H1 (cell line): Measurements from ENCODE around the gene COPA.

Experiments
- CHD1 ChIP-seq: IDR thresholded peaks from 2 replicates; pipeline ENCODE4 v1.6.1; 2012; ENCODE audit warnings: low read depth, low read length, improper control_type of control experiment
- EP300 ChIP-seq, 2 experiments: IDR thresholded peaks; 1 replicate in 1 of 2; 2 replicates in 1 of 2; pipeline ENCODE4 v1.6.1; 2011 to 2012; ENCODE audit warnings: low read depth in 2 of 2, low read length in 2 of 2, mild to moderate bottlenecking in 2 of 2, borderline replicate concordance in 1 of 2, inconsistent platforms in 1 of 2, moderate library complexity in 1 of 2
- MAFK ChIP-seq: IDR thresholded peaks from 2 replicates; pipeline ENCODE4 v1.6.1; 2012; ENCODE audit warnings: low read depth, mild to moderate bottlenecking, improper control_type of control experiment, low read length
- POLR2A ChIP-seq, 2 experiments: IDR thresholded peaks; 1 replicate in 1 of 2; 2 replicates in 1 of 2; pipeline ENCODE4 v1.6.1; 2011; ENCODE audit warnings: low read depth in 2 of 2, low read length in 2 of 2, mild to moderate bottlenecking in 2 of 2; ENCODE audit errors: control extremely low read depth in 1 of 2
- RAD21 ChIP-seq, 2 experiments: IDR thresholded peaks in 1 of 2; conservative IDR thresholded peaks in 1 of 2; 2 replicates each; pipeline ENCODE4 v1.6.1; 2011; ENCODE audit warnings: low read depth in 2 of 2, low read length in 2 of 2, improper control_type of control experiment in 1 of 2, inconsistent platforms in 1 of 2, mild to moderate bottlenecking in 1 of 2, moderate library complexity in 1 of 2
- RFX5 ChIP-seq: IDR thresholded peaks from 2 replicates; pipeline ENCODE4 v1.6.1; 2011; ENCODE audit warnings: low read depth, low read length, improper control_type of control experiment, borderline replicate concordance
- RXRA ChIP-seq: IDR thresholded peaks from 2 replicates; pipeline ENCODE4 v1.6.1; 2011; ENCODE audit warnings: low read depth, mild to moderate bottlenecking, low read length, moderate library complexity; ENCODE audit not compliant: insufficient read depth
- SRF ChIP-seq: IDR thresholded peaks from 2 replicates; pipeline ENCODE4 v1.6.1; 2011; ENCODE audit warnings: mild to moderate bottlenecking, low read depth, low read length, moderate library complexity
- TAF1 ChIP-seq: IDR thresholded peaks from 2 replicates; pipeline ENCODE4 v1.6.1; 2011; ENCODE audit warnings: mild to moderate bottlenecking, low read depth, low read length
- TCF12 ChIP-seq: IDR thresholded peaks from 2 replicates; pipeline ENCODE4 v1.6.1; 2011; ENCODE audit warnings: low read depth, mild to moderate bottlenecking, low read length
- TF ChIP-seq, protein P1 (sequence below), 3 experiments: IDR thresholded peaks; 1 replicate in 2 of 3; 2 replicates in 1 of 3; pipeline versions ENCODE4 v1.5.1 to v1.6.1; 2011; ENCODE audit warnings: low read length in 3 of 3, mild to moderate bottlenecking in 3 of 3, inconsistent platforms in 2 of 3, low read depth in 1 of 3, moderate library complexity in 1 of 3; ENCODE audit not compliant: insufficient read depth in 1 of 3; ENCODE audit errors: control extremely low read depth in 1 of 3
- TF ChIP-seq, protein P2 (sequence below): IDR thresholded peaks from 2 replicates; pipeline ENCODE4 v1.6.1; 2011; ENCODE audit warnings: low read length, improper control_type of control experiment
- TF ChIP-seq, protein P3 (sequence below): IDR thresholded peaks from 2 replicates; pipeline ENCODE4 v1.6.1; 2012; ENCODE audit warnings: inconsistent platforms

DNA sequence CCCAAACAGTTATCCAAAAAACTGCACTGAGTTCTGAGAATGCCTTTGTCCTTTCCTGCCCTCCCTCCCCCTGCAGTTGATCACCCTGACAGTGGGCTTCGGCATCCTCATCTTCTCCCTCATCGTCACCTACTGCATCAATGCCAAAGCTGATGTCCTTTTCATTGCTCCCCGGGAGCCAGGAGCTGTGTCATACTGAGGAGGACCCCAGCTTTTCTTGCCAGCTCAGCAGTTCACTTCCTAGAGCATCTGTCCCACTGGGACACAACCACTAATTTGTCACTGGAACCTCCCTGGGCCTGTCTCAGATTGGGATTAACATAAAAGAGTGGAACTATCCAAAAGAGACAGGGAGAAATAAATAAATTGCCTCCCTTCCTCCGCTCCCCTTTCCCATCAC is 15.0 kb upstream of the COPA start:
- TF ChIP-seq EP300 (IDR thresholded peaks at IDR 0.05; ENCODE audit: borderline replicate concordance in 1 of 2, low read depth in 2 of 2, low read length in 2 of 2): no peak
- TF ChIP-seq POLR2A (IDR thresholded peaks at IDR 0.05; ENCODE audit: control extremely low read depth in 1 of 2, low read depth in 2 of 2, low read length in 2 of 2): no peak
- TF ChIP-seq, protein P1, sequence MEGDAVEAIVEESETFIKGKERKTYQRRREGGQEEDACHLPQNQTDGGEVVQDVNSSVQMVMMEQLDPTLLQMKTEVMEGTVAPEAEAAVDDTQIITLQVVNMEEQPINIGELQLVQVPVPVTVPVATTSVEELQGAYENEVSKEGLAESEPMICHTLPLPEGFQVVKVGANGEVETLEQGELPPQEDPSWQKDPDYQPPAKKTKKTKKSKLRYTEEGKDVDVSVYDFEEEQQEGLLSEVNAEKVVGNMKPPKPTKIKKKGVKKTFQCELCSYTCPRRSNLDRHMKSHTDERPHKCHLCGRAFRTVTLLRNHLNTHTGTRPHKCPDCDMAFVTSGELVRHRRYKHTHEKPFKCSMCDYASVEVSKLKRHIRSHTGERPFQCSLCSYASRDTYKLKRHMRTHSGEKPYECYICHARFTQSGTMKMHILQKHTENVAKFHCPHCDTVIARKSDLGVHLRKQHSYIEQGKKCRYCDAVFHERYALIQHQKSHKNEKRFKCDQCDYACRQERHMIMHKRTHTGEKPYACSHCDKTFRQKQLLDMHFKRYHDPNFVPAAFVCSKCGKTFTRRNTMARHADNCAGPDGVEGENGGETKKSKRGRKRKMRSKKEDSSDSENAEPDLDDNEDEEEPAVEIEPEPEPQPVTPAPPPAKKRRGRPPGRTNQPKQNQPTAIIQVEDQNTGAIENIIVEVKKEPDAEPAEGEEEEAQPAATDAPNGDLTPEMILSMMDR (IDR thresholded peaks at IDR 0.05; ENCODE audit: control extremely low read depth in 1 of 3, insufficient read depth in 1 of 3, low read depth in 1 of 3, low read length in 3 of 3): no peak
- no peak for TF ChIP-seq MAFK
- TF ChIP-seq, protein P2, sequence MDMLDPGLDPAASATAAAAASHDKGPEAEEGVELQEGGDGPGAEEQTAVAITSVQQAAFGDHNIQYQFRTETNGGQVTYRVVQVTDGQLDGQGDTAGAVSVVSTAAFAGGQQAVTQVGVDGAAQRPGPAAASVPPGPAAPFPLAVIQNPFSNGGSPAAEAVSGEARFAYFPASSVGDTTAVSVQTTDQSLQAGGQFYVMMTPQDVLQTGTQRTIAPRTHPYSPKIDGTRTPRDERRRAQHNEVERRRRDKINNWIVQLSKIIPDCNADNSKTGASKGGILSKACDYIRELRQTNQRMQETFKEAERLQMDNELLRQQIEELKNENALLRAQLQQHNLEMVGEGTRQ: no peak
- TF ChIP-seq TAF1: no peak
- TF ChIP-seq RFX5: no peak
- TF ChIP-seq, protein P3, sequence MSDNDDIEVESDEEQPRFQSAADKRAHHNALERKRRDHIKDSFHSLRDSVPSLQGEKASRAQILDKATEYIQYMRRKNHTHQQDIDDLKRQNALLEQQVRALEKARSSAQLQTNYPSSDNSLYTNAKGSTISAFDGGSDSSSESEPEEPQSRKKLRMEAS: no peak
- TF ChIP-seq CHD1: no peak
- TF ChIP-seq SRF: no peak
- TF ChIP-seq TCF12: no peak
- TF ChIP-seq RAD21 (IDR thresholded peaks at IDR 0.05 in 1 of 2, conservative IDR thresholded peaks at IDR 0.05 in 1 of 2; ENCODE audit: low read depth in 2 of 2, low read length in 2 of 2): no peak
- TF ChIP-seq RXRA: no peak
